Stimulated activated CD8-positive, alpha-beta memory T cell treated with anti-CD3 and anti-CD28 coated beads, Interleukin-7, amount 100 ng/mL, for 4 hours (primary cell): ENCODE measurements around the gene SETD9.
A peak's percentile ranks its signal among the peaks of the same experiment; 100 is the strongest.

Source experiments
- DNase-seq, 2 donors: peaks; one replicate each; pipeline ENCODE4 v3.0.0-alpha.2; 2020; ENCODE audit warnings: low read depth in 2 of 2

SETD9 gene

GRCh38 chr5:56934325-56934724, 24.9 kb downstream of the SETD9 start:
- DNase-seq: no peak

DNA sequence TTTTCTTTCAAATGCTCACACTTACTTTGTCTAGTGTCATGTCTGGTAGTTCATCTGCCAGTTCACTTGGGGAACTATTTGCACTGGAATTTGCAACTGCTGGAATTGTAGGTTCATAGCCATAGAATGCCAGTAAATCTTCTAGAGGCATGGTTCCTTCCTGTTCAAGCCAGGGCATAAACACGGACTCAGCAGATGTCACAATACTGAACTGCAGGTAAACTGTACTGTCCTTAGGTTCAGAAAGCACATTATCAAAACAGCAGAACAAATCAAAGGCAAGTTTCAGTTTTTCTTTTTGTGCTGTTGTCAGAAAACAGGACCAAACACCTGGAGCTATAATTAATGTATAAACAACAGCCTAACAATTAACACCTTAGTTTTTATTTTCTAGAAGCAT, 29.5 kb downstream of the SETD9 start:
- no peak for DNase-seq

DNA sequence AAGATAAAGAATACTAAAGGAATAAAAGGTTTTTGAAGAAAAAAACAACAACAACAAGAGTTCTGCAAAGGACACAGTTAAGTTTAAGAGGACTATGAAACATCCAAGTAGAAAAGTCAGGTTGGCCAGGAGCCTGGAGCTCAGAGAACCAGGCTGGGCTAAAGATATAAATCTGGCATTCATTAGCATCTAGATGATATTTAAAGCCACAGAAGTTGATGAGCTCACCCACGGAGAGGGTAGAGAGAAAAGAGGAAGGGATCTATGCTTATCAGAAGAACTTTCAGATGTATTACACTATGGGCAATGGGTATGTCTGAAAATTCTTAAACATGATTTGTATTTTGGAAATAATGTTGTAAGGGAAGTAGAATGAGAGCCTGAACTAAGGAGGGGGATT, 32.6 kb downstream of the SETD9 start:
- DNase-seq: no peak

GRCh38 chr5:56947052-56947451, 37.7 kb downstream of the SETD9 start:
- no peak for DNase-seq

DNA sequence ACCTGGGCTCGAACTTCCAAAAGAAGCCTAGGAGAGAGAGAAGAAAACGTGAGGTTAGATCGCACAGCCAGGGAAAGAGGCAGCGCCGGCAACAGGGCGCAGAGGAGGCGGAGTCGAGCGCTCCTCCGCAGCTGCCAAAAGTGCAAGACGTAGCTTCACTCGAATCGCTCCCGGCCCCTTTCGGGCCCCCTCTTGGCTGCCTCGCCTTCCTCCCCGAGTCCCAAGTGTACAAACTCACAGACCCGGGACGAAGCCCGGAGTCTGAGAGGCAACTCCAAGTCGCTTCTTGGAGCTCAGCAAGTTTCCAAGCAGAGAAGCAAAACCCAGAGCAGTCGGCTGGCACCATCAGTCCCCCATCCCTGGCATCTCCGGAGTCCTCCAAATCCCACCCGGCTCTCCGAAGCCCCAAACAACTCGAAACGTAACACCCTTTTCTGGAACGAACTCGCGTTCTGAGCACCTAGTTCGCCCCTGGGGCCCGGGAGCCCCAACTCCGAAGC, 41.3 kb downstream of the SETD9 start:
- peak in 1 of 2 donors; percentile 43 for DNase-seq

- peak in 1 of 2 donors; percentile 5 for DNase-seq
Observed at GRCh38 chr5:56951126-56951945, 41.9 kb downstream of the SETD9 start.

DNA sequence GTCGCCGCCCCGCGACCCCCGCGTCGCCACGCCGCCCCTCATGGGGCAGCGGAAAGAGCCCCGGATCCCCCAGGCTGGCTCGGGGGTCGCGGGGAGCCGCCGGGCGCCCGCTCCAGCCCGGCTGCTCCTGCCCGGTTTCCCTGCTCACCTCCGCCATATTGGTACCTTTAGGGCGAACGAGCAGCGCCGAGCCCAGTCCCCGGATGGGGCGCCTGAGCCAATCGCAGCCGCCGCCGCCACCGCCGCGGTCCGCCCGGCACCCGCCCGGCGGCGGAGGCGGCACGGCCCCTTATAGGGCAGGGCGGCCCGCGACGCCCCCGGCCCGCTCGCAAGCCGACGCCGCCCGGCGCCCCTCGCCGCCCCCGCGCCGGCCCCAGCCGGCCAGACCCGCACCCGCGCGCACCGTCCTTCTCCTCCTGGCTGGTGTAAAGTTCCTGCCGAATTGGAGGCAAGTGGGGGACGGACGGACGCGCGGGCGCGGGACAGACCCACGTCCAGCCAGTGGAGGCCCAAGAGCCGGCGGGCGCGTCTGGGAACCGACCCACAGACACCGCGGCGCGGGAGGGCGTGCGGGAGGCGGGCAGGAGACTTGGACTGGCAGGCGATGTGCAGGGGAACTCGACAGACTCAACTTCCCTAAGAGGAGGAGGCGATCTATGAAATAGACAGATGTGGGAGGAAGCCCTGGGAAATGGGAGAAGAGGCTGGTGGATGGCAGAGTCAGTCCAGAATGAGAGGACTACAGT, 42.7 kb downstream of the SETD9 start, which contains the start of gene MIER3:
MIER3 (minus strand) TSS at position 178 of the 746 bp plus-strand sequence; CDS start at position 157, 21 bp downstream.
- peak; percentile 42 to 71 for DNase-seq

GRCh38 chr5:56954262-56954661, 44.9 kb downstream of the SETD9 start:
- DNase-seq: no peak

DNA sequence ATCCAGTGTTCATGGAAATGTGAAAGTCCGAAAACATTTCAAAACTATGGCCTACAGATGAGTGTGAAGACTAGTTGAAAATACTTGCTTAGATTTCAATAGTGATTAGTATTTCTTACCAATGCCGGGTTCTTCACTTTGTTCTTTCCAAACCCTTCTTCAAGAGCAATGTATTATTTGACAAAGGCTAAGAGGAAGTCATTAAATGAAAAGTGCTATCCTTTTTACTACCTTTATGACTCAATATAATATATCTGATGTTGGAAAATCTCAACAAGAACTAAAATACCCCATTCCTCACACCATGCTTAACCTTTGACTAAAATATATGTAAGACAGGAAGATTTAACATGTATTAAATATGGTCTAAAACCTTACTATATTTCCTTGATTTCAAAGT, 49.2 kb downstream of the SETD9 start:
- no peak for DNase-seq

GRCh38 chr5:56959326-56959725, 49.9 kb downstream of the SETD9 start:
- DNase-seq: no peak

DNA sequence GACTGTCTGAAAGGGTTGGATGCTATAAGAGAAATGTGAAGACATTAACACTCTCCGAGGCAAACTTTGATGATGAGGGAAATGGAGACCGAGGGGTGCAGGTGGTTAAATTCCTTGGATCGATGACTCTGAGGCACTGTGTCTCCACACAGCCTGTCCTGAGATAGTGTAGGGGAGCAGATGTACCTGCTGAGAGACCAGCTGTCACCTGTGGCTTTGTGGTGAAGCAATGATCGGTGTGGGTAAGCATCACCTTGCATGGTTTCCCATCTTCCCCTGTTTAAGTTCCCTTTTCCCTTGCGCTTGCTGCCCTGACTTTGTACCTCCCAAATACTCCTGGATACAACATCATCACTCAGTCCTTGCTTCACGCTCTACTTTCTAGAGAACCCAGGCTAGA, 52.4 kb downstream of the SETD9 start:
- DNase-seq: no peak

- DNase-seq: no peak
Observed at GRCh38 chr5:56962286-56962685, 52.9 kb downstream of the SETD9 start.

DNA sequence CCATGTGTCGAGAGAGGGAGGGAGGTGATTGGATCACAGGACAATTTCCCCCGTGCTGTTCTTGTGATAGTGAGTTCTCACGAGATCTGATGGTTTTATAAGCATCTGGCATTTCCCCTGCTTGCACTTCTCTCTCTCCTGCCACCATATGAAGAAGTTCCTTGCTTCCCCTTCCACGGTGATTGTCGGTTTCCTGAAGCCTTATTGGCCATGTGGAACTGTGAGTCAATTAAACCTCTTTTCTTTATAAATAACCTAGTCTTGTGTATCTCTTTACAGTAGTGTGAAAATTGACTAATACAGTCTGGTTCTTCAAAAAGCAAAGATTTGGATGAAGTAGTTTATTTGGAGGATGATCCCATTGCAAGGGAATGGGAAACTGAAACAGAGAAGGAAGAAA, 53.9 kb downstream of the SETD9 start:
- DNase-seq: no peak

DNA sequence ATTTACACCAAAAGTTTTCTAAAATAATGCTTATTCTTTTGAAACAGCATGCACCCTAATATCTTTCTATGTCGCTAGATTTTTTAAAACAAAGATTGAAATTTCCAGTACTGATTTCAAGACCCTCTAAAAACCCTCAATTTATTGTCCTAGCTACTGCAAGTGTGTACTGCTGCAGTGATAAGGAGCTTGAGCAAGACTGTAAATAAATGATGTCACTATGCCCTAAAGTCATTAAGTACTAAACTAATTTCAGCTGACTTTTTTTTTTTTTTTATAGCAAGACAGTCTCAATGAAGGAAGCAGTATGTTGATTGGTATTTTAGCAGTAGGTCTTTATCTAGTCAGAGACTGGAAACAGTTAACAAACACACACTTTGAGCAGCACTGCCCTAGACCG, 54.8 kb downstream of the SETD9 start:
- DNase-seq: no peak
